EH (cell line): ENCODE results near the gene TAC3.
"Not testable (repeated sequence)": the region's sequence is repeated elsewhere in the genome, so short reads cannot be mapped to it uniquely, and the experiment has no call there.

Experiments
- DNase-seq: peaks from one replicate; pipeline ENCODE4 v3.0.0-alpha.2; 2015; ENCODE audit warnings: low read depth

Gene TAC3

DNA sequence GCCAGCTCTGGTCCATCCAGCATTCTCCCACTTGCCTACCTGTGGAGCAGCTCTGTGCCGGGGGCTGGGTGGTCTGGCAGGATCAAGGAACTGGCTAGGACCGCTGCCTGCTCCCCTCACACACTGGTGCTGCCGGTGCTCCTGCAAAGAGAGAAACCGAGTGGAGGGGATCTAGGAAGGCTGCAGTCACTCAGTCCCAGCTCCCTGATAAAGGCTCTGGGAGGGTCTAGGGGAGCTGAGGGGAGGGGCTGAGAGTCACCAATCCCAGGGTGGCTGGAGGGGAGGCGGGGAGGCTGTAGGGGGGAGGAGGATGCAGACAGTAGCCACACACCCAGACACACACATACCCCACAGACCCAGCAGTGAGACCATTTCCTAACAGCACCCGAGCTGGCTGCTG is at the start of gene TAC3:
Gene TAC3, minus strand, starts transcription at position 182 of the 400 bp plus-strand sequence. CDS start 732 bp downstream, outside the sequence.
- no peak for DNase-seq

DNA sequence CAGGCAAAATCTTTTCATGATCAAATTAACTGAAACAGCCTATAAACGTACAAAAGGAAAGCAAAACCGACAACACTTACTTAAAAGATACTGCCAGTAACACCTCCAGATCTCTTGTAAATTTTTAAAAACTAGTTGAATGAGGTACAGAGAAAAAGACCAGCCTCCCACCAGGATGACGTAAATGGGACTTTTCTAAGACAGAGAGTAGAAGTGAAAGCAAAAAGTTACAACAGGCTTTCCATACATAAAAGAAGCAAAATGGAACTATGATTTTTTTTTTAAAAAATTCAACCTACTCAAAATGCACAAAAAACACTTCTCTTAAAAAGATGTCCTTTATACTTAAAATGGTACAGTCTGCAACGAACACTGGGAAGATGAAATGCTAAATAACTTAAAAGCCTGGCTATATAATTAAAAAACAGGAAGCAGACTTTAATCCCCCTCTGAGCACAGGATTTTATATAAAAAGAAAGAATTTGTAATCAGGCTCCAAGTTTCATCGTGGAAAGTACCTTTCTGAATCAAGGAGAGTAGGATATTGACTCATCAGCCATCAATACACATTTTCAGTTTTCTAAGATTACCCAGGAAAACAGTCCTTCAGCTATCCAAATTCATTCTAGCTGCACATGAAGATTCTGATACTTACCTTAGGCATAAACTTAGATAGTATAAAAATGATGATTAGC is 47.8 kb upstream of the TAC3 start:
- no peak for DNase-seq

DNA sequence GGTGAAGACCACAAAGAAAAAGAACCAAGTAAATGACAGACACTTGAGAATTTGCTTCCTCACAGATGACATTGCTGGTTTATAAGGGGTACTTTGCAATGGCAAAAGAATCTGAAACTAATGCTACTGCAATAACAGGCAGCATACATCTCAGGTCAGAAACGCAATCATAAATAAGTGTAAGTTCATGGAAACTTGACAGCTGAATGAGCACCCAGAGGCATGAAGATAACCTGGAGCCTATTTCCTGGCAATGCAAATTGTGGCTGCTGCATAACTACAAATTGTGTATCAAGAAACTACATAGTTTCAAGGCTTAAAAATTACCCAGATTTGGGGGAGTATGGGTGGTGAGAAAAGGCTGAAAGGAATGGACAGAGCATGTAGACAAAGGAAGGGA is 42.1 kb upstream of the TAC3 start:
- DNase-seq, result no peak

DNA sequence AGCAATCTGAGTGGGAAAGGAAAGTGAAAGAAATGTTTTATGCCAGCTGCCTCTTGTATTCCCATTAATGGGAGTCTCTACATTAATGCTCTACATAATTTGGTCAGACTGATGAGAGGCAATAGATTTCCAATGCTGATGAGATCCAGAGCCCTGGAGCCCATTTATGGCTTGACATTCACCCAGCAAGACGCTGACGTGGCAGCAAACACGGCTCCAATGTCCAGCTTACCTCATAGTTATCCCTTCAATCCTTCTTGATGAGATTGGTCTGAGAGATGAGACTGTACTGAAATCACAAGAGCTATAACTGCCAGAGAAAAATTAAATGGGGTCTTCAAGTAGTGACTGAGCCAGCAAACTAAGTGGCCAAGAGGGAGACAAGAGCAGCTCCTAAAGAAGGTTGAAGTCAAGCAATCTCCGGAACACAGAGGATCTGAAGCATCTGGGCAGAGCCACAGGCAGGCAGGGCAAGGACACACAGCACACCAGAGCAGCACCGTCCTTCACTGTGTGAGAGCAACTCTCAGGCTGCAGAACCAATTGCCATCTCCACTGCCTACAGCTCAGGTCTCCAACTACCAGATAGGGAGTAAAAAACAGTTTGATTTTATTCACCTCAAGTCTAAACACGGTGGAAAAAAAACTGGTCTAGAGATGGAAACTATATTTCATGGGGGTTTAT is 40.9 kb upstream of the TAC3 start:
- no peak for DNase-seq

DNA sequence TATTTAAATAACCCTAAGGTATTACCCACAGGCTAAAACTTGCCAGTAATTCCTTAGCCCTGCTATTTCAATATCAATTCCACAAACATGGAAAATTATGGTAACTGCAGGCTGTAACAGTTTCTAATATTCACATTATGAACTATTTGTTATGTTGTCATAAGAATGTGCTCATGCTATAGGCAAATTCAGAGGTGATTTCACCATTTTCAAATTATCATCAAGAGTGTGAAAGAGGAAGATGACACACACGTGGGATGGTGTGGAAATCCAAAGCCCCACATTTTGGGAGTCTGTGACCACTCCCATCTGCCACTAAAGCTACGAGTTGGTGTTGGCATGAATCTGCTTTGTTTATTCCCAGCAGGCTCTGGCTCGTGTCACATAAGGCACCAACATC is 39.5 kb upstream of the TAC3 start:
- no peak for DNase-seq

DNA sequence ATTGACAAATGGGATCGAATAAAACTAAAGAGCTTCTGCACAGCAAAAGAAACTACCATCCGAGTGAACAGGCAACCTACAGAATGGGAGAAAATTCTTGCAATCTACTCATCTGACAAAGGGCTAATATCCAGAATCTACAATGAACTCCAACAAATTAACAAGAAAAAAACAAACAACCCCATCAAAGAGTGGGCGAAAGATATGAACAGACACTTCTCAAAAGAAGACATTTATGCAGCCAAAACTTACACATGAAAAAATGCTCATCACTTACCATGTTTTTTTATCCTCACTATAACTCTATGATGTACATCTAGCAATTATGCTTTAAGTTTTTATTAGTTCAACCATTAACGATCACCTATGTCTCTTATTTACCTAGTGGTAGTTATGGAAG is 37.6 kb upstream of the TAC3 start:
- DNase-seq, result not testable (repeated sequence)

DNA sequence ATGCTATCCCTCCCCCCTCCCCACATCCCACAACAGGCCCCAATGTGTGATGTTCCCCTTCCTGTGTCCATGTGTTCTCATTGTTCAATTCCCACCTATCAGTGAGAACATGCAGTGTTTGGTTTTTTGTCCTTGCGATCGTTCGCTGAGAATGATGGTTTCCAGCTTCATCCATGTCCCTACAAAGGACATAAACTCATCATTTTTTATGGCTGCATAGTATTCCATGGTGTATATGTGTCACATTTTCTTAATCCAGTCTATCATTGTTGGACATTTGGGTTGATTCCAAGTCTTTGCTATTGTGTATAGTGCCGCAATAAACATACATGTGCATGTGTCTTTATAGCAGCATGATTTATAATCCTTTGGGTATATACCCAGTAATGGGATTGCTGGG is 36.8 kb upstream of the TAC3 start:
- not testable (repeated sequence) for DNase-seq

DNA sequence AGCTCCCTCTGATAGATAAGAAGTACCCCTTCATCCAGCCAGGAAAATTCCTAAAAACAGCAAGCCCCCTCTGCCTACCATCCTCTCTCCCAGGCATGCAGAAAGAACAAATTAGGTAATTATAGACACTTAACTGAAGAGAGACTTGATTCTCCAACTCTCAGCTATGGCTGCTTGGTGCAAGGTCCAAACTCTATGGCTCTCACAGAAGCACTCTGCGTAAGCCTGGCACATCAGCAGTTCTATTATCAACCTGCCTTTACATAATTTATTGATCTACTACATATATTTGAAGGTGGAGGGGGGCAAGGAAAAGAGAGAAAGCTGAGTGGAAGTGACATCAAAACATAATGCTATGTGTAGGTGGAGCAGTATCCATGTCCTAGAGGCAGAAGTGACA is 34.7 kb upstream of the TAC3 start:
- no peak for DNase-seq

DNA sequence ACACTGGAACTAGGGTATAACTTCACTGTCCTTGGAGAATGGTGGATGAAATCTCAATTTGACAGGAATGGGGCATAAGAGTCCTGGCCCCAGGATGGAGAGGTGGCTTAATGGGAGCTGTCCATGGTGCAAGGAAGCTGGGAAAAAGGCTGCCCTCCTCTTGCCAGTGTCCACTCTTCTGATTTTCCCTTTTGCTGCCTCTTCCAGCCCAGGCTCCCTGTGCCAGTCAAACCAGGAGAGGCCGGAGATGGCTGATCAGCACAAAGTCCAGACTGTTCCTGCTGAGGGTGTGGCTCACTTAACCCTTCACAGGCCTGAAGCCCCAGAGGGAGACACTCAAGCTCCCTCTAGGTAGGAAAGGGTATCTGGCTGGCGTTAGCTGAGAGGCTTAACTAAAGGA is 33.6 kb upstream of the TAC3 start, which contains the start of gene MYO1A:
Gene MYO1A, minus strand, starts transcription at position 240 of the 400 bp plus-strand sequence. CDS start 1,806 bp downstream, outside the sequence.
- peak; percentile 55 for DNase-seq

DNA sequence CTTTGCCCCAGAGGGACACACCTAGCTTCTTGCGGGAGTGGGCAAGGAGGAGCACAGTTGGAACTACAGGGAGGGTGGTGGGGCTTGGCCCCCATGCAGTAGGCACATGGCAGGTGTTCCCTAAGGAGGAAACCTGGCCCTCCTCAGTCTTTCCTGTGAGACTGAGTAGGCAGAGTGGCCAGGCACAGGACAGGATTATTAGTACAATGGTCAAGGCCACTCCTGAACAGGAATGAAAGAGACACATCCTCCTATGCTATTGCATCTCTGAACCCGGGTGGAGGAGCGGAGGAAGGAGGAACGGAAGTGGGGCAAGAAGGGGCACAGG is 32.8 kb upstream of the TAC3 start:
- no peak for DNase-seq

DNA sequence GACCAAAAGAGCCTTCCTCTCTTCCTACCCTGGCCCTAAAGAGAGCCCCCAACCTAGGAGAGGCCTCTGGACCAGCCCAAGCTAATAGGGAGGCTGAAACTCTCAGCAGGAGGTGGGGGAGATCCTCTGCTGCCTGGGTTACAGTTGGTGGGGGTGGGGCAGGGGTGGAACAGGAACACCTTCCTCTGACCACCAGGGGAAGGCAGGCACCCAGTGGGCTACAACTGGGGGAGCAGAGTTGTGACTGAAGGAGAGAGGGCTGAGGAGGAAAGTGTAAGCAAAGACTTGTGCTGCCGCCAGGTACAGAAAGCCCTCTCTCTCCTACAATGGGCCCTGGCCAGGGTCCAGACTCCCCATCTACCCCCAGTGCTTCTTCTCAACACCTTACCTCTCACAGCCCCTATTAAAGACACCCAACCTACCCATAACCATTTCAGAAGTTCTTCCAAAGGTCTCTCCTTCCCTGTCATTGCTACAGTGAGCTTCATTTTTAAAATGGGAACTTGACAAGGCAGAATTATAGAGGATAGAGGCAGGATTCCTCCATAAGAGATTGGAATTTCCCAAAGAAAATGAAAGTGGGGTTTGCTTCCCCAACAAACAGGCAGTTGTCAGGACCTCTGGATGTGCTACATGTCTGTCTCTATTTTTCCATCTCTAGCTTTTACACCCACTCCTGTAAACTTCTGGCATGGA is 32.2 kb upstream of the TAC3 start:
- no peak for DNase-seq

DNA sequence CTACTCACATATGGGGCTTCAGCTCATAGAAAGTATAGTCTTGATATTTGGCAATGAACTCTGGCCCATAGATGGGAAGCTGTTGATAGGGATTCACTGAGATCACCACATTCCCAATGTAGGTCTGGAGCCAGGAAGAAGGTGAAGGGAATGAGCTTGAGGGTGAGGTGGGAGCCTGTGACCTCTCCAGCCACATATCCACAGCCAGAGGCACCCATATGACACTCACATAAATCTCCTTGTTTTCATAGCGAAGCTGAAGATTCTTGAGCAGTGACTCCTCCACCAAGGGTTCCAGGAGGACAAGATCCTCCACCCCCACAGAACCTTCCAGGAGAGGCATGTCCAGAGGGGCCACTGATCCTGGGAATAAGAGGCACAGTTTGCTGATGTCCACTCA is 31.7 kb upstream of the TAC3 start:
- DNase-seq, result peak; percentile 90

DNA sequence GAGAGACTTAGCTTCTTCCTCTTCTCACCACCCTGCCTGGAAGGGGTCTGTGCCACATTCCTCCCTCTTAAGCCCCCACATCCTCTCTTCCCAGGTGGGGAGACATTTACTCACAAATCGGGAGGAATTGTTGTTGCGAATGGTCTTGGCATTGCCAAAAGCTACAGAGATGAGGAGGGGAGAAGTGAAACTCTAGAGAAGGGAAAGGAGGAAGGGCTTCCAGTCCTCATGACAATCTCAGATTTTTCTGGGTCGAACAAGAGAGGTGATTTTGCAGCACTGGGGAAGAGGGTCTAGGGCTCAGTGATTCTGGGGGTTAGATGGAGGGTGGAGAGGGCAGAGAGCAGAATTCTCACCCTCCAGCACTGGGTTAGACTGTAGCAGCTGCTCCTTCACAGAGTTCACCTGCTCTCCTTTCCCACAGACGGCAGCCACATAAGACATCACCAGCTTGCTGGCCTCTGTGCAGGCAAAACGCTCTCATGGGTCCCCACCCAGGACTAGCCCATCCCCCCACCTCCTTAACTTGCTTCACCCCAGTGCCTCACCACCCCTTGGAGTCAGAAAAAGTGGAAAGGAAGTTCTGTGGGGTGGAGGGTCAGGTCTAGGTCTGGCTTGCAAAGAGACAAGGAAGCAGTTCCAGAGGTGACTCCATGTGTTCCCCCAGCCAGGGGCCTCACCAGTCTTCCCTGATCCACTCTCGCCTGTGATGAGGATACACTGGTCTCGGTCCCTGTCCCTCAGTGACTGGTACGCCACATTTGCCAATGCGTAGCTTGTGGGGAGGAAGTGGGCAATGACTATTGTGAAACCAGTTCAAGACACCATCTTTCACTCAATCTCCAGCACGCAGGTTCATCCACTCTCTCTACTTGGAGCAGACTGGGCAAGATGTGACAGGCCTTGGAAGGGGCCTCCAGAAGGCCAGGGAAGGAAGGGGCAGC is 30.9 kb upstream of the TAC3 start:
- DNase-seq, result no peak

DNA sequence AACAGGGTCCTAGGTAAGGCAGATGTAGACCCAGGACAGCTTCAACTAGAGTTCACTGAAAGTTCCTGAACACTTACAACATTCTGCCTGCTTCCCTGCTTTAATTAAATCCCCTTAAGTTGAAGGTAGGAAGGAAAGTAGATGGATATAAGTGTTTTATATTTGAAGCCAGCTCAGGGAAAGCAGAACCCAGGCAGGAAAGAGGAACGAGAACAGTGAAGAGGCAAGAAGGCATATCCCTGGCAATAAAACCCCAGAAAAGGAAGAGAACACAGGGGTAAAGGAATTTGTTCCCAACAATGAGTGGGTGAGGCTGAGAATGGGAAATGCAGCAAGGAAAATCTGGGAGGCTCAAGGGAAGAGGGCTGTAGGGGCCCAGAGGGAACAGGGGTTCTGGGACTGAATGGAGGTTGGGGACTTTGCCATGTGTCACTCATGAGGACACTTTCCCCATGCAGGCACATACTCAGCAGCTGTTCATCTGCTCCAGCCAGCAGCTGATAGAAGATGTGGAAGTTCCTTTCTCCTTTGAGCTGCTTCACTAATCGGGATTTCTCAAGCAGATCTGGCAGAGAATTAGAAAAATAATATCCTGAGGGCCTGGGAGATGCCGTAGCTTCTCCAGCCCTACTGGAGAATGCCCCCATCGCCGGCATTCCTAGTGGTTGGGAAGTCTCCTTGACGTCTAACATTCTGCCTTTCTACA is 29.9 kb upstream of the TAC3 start:
- peak; percentile 42 for DNase-seq

DNA sequence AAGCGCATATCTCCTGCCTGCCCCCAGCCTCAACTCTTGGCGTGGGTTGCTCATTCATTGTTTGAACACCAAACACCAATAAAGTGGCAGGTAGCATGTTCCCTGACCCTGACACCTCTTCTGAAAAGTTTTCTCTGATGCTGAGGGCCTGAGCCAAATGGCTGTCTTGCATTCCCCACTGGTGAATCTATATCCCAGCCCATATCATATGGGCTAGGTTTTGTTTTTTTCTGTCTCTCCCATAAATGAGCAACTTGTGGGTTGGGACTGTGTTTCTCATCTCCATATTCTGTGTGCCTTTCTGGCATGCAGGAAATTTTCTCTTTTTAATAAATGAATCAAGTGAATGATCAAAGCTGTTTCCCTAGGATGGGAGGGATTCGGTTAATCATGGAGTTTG is 28.6 kb upstream of the TAC3 start:
- DNase-seq, result peak; percentile 44

DNA sequence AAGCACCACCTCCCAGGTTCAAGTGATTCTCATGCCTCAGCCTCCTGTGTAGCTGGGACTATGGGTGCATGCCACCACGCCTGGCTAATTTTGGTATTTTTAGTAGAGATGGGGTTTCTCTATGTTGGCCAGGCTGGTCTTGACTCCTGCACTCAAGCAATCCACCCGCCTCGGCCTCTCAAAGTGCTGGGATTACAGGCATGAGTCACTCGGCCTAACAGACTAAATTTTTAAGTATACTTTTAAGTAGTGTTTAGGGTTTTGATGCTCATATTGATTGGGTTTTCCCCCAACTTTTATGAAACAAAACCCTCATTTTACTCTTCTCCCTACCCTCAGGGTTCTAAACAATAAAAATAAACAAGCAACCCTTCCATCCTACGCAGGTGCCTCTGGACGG is 28.1 kb upstream of the TAC3 start:
- DNase-seq, result peak; percentile 38

DNA sequence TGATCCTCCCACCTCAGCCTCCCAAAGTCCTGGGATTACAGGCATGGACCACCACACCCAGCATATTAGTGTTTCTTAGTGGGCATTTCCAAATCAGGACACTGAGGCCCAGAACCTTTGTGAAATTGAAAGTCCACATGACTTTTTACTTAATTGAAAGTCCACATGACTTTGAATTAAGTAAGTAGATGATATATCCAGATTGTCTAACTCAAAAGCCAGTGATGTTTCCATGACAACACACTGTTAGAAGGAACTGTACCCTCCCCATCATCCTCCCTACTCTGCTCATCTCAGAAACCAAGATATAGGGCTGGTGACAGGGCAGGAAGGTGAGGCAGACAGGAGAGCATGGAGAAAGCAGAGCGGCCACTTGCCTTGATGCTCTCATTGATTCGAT is 26.4 kb upstream of the TAC3 start:
- DNase-seq, result no peak

DNA sequence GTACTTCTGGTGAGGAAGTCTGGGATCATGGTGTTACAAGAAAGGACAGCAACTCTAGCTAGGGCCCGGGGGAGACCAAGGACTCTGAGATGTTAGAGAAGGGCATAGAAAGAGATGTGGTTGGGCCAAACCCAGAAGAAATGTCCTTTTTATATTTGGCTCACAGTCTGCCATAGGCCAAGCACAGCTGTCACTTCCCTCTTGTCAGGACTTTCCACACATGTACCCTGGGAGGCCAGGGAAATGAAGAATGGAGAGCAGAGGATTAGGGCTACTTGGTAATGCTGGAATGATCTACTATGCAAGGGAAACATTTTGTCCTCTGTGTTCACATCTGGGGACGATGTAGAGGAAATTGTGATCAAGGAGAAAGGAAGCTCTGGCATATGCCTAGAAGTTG is 24.4 kb upstream of the TAC3 start:
- no peak for DNase-seq

DNA sequence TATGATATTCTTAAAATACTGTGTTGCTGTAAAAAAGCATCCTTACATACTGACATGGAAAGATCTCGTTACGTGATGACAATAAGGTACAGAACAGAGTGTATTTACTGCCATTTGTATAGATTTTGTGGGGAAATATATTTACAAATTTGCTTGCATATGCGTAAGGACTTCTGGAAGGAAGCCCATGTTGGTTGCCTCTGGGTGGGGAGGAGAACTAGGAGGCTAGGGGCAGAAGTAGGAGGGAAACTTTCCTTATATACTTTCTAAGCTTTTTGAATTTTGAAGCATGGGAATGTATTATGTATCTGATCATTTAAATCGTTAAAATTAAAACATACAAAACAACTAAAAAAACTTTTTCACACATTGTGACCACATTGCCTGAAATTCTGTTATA is 23.9 kb upstream of the TAC3 start:
- no peak for DNase-seq

DNA sequence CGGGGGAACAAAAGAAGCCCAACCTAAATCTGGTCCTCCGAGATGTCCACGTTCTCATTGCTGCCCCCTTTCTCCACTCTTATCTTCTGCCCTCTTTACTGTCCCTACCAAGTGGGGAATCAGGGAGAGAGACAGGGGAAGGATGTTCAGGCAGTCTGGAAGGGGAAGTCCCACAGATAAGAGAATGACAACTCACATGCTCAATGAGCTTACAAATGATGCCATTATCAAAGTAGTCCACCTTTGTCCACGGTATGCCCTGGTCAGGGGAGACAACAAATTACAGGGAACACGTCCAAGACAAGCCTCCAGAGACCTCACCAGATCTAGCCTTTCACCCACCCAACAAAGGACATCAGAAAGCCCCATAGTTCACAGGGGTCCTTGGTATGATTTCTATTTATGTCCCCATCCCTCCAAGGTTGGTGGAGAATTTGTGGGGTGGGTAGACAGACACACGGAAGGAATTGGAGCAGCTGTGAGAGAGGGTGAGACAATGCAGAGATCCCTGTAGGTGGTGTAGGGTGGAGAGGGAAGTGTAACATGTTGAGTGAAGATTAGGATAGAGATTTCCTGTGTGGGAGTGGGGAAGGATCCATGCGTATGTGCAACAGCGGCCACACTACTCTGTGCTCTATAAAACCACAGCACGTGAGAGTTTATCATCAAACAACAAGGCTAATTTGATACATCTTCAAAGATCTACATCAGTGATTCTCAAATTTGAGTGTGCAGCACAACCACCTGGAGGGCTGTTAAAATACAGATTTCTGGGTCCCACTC is 22.9 kb upstream of the TAC3 start:
- DNase-seq, result no peak

DNA sequence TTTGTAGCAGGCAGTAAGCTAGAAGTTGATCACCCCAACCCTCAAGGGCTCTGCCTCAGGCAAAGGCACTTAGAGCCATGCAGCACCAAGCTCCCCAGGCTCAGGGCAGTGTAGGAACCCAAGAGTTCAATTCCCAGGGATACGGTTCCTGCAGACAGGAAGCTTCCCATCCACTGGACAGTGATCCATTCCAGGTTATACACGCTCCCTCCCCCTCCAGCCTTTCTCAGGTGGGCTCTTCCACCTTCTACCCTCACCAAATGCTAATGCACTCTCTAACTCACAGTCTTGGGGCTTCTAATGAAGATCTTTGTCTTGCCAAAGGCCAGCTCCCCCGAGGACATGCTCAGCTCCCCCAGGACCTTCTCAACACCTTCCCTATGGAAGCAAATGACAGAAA is 20.9 kb upstream of the TAC3 start:
- no peak for DNase-seq
